ENCODE results near the gene PRKG1. TPM values are rescaled to one million over a fixed set of nuclear protein-coding genes. Genes with fewer than 3 reads are reported as not detected.

PRKG1 gene
- total and polyA plus RNA-seq, 2 donors from 2014 or later = 3.6 to 14.8 TPM

DNA sequence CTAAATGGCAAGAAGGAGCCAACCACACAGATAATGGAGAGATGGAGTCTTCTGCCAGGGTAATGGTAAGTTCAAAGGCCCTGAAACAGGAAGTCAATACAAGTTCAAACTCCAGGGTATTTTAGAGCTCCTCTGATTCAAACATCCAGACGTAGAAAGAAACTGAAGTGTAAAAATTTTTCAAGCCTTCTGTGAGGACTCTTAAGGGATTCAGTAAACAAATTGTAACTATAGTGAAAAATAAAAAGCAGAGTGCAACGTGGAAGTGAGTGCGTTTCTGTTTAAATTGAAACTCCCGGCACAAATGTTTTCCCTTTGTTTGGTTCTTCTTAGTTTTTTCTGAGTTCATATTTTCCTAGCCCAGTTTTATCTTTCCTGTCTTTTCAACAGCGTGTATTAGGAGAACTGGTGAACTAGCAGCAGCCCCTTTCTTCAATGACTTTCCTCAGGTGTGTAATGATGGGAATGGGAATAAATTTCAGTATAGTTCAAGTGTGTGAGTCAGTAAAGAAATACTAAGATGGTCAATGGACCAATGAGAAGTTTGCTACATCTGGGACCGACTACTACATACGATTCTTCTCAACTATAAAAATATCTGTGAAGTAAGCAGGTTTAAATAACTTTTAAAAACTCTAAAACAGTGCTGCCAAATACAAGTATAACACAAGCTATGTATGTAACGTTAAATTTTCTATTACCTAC lies 326.3 kb downstream of the PRKG1 start:
- intact Hi-C loops (cut with DNase I) = no loop called here
- Histone ChIP-seq H3K4me3 (ENCODE audit: low read length in 3 of 3) (no peak overlapping the region), H3K27me3 (ENCODE audit: control insufficient read depth, insufficient read depth, low read length) (no peaks in the 10 kb centered on the region), H3K9ac (ENCODE audit: low read length in 3 of 3) (no peak overlapping the region), H3K27ac (ENCODE audit: low read depth in 2 of 2, low read length in 2 of 2) (no peak overlapping the region), H3K36me3 (ENCODE audit: control insufficient read depth in 2 of 3, insufficient read depth in 3 of 3, low read length in 3 of 3) (no peaks in the 10 kb centered on the region), H3K4me1 (ENCODE audit: control insufficient read depth in 2 of 3, insufficient read depth in 2 of 3, low read depth in 1 of 3, low read length in 3 of 3) (peaks cover 0 to 3% (median 0%) of the 10 kb centered on the region in 3 donors), H3K9me3 (ENCODE audit: control insufficient read depth in 2 of 3, insufficient read depth in 1 of 3, low read length in 3 of 3) (no peaks in the 10 kb centered on the region)
- DNase-seq = no peak
- no peak for FAIRE-seq
- TF ChIP-seq, protein P1, sequence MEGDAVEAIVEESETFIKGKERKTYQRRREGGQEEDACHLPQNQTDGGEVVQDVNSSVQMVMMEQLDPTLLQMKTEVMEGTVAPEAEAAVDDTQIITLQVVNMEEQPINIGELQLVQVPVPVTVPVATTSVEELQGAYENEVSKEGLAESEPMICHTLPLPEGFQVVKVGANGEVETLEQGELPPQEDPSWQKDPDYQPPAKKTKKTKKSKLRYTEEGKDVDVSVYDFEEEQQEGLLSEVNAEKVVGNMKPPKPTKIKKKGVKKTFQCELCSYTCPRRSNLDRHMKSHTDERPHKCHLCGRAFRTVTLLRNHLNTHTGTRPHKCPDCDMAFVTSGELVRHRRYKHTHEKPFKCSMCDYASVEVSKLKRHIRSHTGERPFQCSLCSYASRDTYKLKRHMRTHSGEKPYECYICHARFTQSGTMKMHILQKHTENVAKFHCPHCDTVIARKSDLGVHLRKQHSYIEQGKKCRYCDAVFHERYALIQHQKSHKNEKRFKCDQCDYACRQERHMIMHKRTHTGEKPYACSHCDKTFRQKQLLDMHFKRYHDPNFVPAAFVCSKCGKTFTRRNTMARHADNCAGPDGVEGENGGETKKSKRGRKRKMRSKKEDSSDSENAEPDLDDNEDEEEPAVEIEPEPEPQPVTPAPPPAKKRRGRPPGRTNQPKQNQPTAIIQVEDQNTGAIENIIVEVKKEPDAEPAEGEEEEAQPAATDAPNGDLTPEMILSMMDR (IDR thresholded peaks at IDR 0.05; ENCODE audit: borderline replicate concordance, extremely low read depth, insufficient read depth) = no peak

GRCh38 chr10:51403521-51403920 lies 329.2 kb downstream of the PRKG1 start:
- no peak overlapping the region for H3K9ac ChIP-seq (ENCODE audit: low read length in 3 of 3)
- no peaks in the 10 kb centered on the region for H3K27me3 ChIP-seq (ENCODE audit: control insufficient read depth, insufficient read depth, low read length)
- H3K36me3 ChIP-seq (ENCODE audit: control insufficient read depth in 2 of 3, insufficient read depth in 3 of 3, low read length in 3 of 3) = no peaks in the 10 kb centered on the region
- H3K27ac ChIP-seq (ENCODE audit: low read depth in 2 of 2, low read length in 2 of 2) = no peak overlapping the region
- H3K4me3 ChIP-seq (ENCODE audit: low read length in 3 of 3) = no peak overlapping the region
- H3K9me3 ChIP-seq (ENCODE audit: control insufficient read depth in 2 of 3, insufficient read depth in 1 of 3, low read length in 3 of 3) = no peaks in the 10 kb centered on the region
- intact Hi-C loops (cut with DNase I) = no loop called here
- DNase-seq (no peak), FAIRE-seq (no peak)
- TF ChIP-seq, protein P1 (IDR thresholded peaks at IDR 0.05; ENCODE audit: borderline replicate concordance, extremely low read depth, insufficient read depth) = no peak
- no peaks in the 10 kb centered on the region for H3K4me1 ChIP-seq (ENCODE audit: control insufficient read depth in 2 of 3, insufficient read depth in 2 of 3, low read depth in 1 of 3, low read length in 3 of 3)

GRCh38 chr10:51405580-51406351 lies 331.5 kb downstream of the PRKG1 start:
- intact Hi-C loops (cut with DNase I) = no loop called here
- no peaks in the 10 kb centered on the region for H3K27me3 ChIP-seq (ENCODE audit: control insufficient read depth, insufficient read depth, low read length)
- H3K4me3 ChIP-seq (ENCODE audit: low read length in 3 of 3) = no peak overlapping the region
- H3K36me3 ChIP-seq (ENCODE audit: control insufficient read depth in 2 of 3, insufficient read depth in 3 of 3, low read length in 3 of 3) = no peaks in the 10 kb centered on the region
- no peaks in the 10 kb centered on the region for H3K9me3 ChIP-seq (ENCODE audit: control insufficient read depth in 2 of 3, insufficient read depth in 1 of 3, low read length in 3 of 3)
- H3K9ac ChIP-seq (ENCODE audit: low read length in 3 of 3) = no peak overlapping the region
- TF ChIP-seq, protein P1 (IDR thresholded peaks at IDR 0.05; ENCODE audit: borderline replicate concordance, extremely low read depth, insufficient read depth) = no peak
- FAIRE-seq = no peak
- H3K27ac ChIP-seq (ENCODE audit: low read depth in 2 of 2, low read length in 2 of 2) = no peak overlapping the region
- H3K4me1 ChIP-seq (ENCODE audit: control insufficient read depth in 2 of 3, insufficient read depth in 2 of 3, low read depth in 1 of 3, low read length in 3 of 3) = no peaks in the 10 kb centered on the region
- DNase-seq = no peak
